Measurements from ENCODE around the gene CCDC150. TPM values are rescaled to one million over a fixed set of nuclear protein-coding genes. Genes with fewer than 3 reads are reported as not detected.
"Not testable (repeated sequence)": the region's sequence is repeated elsewhere in the genome, so short reads cannot be mapped to it uniquely, and the experiment has no call there.

Gene CCDC150
- total RNA-seq, 1 donor: 13.0 TPM

GRCh38 chr2:196718419-196719109 is 79.0 kb downstream of the CCDC150 start:
- no peak overlapping the region for H3K4me3 ChIP-seq (ENCODE audit: low read depth, low read length)
- no peak for TF ChIP-seq CTCF (IDR thresholded peaks at IDR 0.05; ENCODE audit: insufficient read depth, low read depth, low read length)
- peak; percentile 12 for DNase-seq (ENCODE audit: low read depth)

DNA sequence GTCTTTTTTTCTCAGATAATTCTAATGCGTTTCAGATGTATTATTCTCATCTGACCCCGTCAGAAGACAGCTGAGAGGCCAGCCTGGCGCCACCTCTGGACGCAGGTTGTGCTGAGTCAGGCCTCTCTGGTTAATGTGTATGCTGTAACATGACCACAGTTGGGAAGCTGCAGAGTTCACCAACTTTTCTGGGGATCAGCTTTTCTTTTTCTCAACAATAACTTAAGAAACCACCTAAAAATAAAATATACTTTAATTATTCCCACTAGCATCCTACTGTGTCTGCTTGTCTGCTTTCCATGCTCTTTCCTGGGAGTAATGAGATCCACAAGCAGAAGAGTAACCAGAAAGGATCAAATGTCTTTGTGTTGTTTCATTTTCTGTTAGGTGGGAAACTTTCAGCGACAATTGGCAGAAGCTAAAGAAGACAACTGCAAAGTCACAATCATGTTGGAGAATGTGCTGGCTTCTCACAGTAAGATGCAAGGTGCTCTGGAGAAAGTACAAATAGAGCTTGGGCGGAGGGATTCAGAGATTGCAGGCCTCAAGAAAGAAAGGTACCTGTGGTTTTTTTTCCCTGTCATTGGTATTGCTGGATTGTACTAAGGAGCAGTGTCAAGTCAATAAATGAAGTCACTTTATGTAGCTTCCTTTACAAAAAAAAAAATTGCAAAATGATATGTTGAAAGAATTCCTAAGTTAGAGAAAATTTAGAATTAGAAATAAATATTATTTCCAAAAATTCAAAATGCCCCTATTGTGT is 79.8 kb downstream of the CCDC150 start:
- DNase-seq (ENCODE audit: low read depth): peak; percentile 81
- TF ChIP-seq CTCF (IDR thresholded peaks at IDR 0.05; ENCODE audit: insufficient read depth, low read depth, low read length): peak; percentile 17
- H3K4me3 ChIP-seq (ENCODE audit: low read depth, low read length): no peak overlapping the region

DNA sequence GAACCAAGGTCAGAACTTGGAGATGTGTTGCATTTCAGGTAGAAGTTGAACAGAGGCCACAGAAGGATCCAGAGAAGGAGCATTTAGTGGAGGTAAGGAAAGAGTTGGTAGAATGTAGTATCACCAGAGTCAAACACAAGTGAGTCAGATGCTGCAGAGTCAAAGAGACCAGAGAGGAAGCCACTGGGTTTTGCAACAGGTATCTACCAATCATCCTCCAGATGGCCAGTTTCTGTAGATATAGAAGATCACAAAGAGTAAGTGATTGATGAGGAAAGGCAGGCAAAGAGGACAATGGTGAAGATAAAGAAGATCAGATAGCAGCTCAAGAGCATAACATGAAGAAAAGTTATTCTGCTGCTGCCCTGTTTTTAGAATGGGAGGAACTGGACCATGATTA is 84.1 kb downstream of the CCDC150 start:
- DNase-seq (ENCODE audit: low read depth): no peak
- TF ChIP-seq CTCF (IDR thresholded peaks at IDR 0.05; ENCODE audit: insufficient read depth, low read depth, low read length): no peak

GRCh38 chr2:196725218-196725617 is 85.7 kb downstream of the CCDC150 start:
- no peak overlapping the region for H3K4me3 ChIP-seq (ENCODE audit: low read depth, low read length)
- DNase-seq (ENCODE audit: low read depth): no peak
- TF ChIP-seq CTCF (IDR thresholded peaks at IDR 0.05; ENCODE audit: insufficient read depth, low read depth, low read length): no peak

More for the DNA sequence above, 84.1 kb downstream of the CCDC150 start:
- no peak overlapping the region for H3K4me3 ChIP-seq (ENCODE audit: low read depth, low read length)

- TF ChIP-seq CTCF (IDR thresholded peaks at IDR 0.05; ENCODE audit: insufficient read depth, low read depth, low read length): no peak
Observed at GRCh38 chr2:196725882-196726281, 86.4 kb downstream of the CCDC150 start.

DNA sequence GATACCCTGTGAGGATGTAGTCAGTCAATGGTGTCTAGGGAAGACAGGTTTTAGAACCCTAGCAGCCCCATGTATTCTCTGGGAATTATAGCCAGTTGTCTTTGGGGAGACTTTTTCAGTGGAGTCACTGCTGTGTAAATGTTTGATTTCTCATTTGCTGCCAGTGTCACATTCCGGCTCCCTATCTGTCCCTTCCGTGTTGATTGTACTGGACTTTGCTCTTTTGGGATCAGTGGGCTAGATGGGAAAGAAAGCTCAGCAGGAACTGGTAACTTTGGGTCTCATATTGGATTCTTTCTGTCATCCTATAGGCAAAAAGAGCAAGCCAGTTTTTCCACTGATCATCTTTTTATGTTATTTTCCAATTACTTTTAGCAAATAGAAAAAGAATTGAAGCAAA is 89.9 kb downstream of the CCDC150 start:
- no peak for TF ChIP-seq CTCF (IDR thresholded peaks at IDR 0.05; ENCODE audit: insufficient read depth, low read depth, low read length)
- no peak for DNase-seq (ENCODE audit: low read depth)
- no peak overlapping the region for H3K4me3 ChIP-seq (ENCODE audit: low read depth, low read length)

More at GRCh38 chr2:196725882-196726281, 86.4 kb downstream of the CCDC150 start:
- DNase-seq (ENCODE audit: low read depth): no peak
- H3K4me3 ChIP-seq (ENCODE audit: low read depth, low read length): no peak overlapping the region

DNA sequence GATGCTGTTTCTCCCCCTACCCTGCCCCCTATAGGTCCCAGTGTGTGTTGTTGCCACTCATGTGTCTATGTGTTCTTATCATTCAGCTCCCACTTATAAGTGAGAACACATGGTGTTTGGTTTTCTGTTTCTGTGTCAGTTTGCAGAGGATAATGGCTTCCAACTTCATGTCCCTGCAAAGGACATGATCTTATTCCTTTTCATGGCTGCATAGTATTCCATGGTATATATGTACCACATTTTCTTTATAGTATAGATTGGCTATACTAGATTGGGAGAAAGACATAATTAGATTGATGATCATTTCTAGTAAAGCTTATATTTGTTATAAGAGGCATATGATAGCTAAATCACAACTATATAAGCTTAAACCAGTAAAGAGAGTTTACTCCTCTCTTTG is 97.1 kb downstream of the CCDC150 start:
- H3K4me3 ChIP-seq (ENCODE audit: low read depth, low read length); DNase-seq (ENCODE audit: low read depth): not testable (repeated sequence)
